KMS-11 (cell line): ENCODE data around the gene ZNF229.

Source experiments
- H2AFZ ChIP-seq: fragments of 200-600 bp; sonication (generic); 2 replicates; pipeline ENCODE4 v1.6.1; 2016; ENCODE audit warnings: antibody characterized with exemption, mixed run types, low read depth
- H3K27ac ChIP-seq: fragments of 200-600 bp; sonication (generic); 2 replicates; pipeline ENCODE4 v1.6.1; 2016; ENCODE audit warnings: mild to moderate bottlenecking, mixed run types
- H3K27me3 ChIP-seq: fragments of 200-600 bp; sonication (generic); 2 replicates; pipeline ENCODE4 v1.6.1; 2017; ENCODE audit warnings: mild to moderate bottlenecking, low read depth, mixed run types, moderate library complexity; ENCODE audit not compliant: insufficient read depth
- H3K36me3 ChIP-seq: fragments of 200-600 bp; sonication (generic); 2 replicates; pipeline ENCODE4 v1.6.1; 2017; ENCODE audit warnings: mild to moderate bottlenecking, mixed run types; ENCODE audit not compliant: insufficient read depth
- H3K4me1 ChIP-seq: fragments of 200-600 bp; sonication (generic); 2 replicates; pipeline ENCODE4 v1.6.1; 2016; ENCODE audit warnings: mild to moderate bottlenecking, low read depth, mixed run types; ENCODE audit not compliant: poor library complexity, severe bottlenecking
- H3K4me2 ChIP-seq: fragments of 200-600 bp; sonication (generic); 2 replicates; pipeline ENCODE4 v1.7.0; 2016; ENCODE audit warnings: mild to moderate bottlenecking, mixed run types
- H3K4me3 ChIP-seq: fragments of 200-600 bp; sonication (generic); IDR thresholded peaks from 2 replicates; pipeline ENCODE4 v1.6.1; 2017; ENCODE audit warnings: low read depth, low read length, mixed read lengths; ENCODE audit not compliant: insufficient read depth
- H3K79me2 ChIP-seq: fragments of 200-600 bp; sonication (generic); 2 replicates; pipeline ENCODE4 v1.6.1; 2016; ENCODE audit warnings: low read depth, mixed run types; ENCODE audit not compliant: insufficient read depth
- H3K9ac ChIP-seq: fragments of 200-600 bp; sonication (generic); 2 replicates; pipeline ENCODE4 v1.6.1; 2016; ENCODE audit warnings: mild to moderate bottlenecking, mixed run types
- H4K20me1 ChIP-seq: fragments of 200-600 bp; sonication (generic); 2 replicates; pipeline ENCODE4 v1.6.1; 2016; ENCODE audit warnings: mild to moderate bottlenecking, mixed run types; ENCODE audit not compliant: insufficient read depth
- TF ChIP-seq, protein P1 (sequence below): fragments of 200-600 bp; sonication (generic); conservative IDR thresholded peaks from 2 replicates; pipeline ENCODE4 v1.6.1; 2017; ENCODE audit warnings: low read depth, mild to moderate bottlenecking, antibody characterized with exemption, low read length, moderate library complexity, mixed read lengths

The ZNF229 gene

DNA sequence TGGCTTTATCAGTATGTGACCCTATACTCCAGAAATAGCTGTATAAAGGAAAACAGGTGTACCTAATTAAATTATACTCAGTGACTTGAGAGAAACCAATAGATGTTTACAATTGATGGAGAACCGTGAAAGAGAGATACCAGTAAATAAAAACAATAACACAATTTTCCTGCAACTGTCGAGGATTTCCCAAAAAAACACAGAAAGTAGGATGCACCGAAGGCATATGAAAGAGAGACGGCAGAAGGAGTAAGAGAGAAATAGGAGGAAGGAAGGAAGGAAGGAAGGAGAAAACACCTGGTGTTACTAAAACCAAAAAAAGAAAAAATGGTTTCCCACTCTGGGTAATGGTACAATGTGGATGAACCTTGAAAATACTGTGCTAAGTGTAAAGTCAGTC is 6.8 kb upstream of the ZNF229 start:
- Histone ChIP-seq H3K4me1 (no peaks in the 10 kb centered on the region), H2AFZ (no peak overlapping the region; the same call in 1 of the 2 replicates), H3K36me3 (no peaks in the 10 kb centered on the region), H3K4me2 (no peak overlapping the region), H3K27me3 (no peaks in the 10 kb centered on the region), H3K27ac (no peak overlapping the region), H3K79me2 (no peaks in the 10 kb centered on the region), H3K9ac (no peak overlapping the region), H4K20me1 (no peaks in the 10 kb centered on the region), H3K4me3 (no peak overlapping the region)
- TF ChIP-seq, protein P1, sequence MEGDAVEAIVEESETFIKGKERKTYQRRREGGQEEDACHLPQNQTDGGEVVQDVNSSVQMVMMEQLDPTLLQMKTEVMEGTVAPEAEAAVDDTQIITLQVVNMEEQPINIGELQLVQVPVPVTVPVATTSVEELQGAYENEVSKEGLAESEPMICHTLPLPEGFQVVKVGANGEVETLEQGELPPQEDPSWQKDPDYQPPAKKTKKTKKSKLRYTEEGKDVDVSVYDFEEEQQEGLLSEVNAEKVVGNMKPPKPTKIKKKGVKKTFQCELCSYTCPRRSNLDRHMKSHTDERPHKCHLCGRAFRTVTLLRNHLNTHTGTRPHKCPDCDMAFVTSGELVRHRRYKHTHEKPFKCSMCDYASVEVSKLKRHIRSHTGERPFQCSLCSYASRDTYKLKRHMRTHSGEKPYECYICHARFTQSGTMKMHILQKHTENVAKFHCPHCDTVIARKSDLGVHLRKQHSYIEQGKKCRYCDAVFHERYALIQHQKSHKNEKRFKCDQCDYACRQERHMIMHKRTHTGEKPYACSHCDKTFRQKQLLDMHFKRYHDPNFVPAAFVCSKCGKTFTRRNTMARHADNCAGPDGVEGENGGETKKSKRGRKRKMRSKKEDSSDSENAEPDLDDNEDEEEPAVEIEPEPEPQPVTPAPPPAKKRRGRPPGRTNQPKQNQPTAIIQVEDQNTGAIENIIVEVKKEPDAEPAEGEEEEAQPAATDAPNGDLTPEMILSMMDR = no peak

DNA sequence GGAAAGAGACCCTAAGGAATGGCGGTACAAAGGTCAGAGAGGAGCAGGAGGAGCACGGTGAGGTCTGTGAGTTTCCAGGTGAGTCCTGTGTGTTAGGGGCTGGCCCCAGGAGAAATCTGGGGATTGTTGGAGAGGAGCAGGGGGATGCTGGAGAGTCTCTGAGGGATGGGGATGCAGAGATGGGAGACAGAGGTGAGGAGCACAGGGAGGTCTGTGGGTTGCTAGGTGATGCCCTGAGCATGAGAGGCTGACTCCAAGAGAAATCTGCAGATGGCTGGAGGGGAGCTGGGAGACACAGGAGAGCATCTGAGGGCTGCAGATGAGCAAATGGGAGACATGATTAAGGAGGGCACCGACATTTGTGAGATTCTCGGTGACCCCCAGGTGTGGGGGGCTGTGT is 4.1 kb upstream of the ZNF229 start:
- H3K79me2 ChIP-seq = no peaks in the 10 kb centered on the region
- no peaks in the 10 kb centered on the region for H3K36me3 ChIP-seq
- no peaks in the 10 kb centered on the region for H3K4me1 ChIP-seq
- H2AFZ ChIP-seq = no peak overlapping the region
- no peaks in the 10 kb centered on the region for H3K27me3 ChIP-seq
- no peaks in the 10 kb centered on the region for H4K20me1 ChIP-seq
- H3K4me2 ChIP-seq = no peak overlapping the region
- no peak overlapping the region for H3K27ac ChIP-seq
- no peak overlapping the region for H3K9ac ChIP-seq
- H3K4me3 ChIP-seq = no peak overlapping the region
- TF ChIP-seq, protein P1 = no peak

DNA sequence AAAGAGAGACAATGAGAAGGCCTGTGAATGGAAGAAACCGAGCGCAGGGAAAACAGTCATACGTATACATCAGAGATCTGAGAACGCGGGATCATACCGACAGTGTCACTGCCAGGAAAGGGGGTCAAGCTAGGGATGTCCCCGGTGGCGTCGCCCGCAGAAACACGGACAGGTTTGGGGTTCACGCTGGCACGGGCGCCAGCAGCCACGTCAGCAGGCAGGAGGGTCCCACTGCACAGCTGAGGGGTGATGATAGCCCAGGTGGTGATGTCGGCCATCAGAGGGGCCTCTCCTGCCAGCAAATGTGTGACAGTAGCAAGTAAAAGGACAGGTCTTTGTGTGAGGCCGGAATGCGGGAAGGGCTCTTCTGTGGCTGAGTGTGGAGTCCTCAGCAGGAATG is 3.4 kb upstream of the ZNF229 start:
- TF ChIP-seq, protein P1 = no peak
- no peaks in the 10 kb centered on the region for H3K36me3 ChIP-seq
- H2AFZ ChIP-seq = no peak overlapping the region
- H3K4me2 ChIP-seq = no peak overlapping the region
- no peak overlapping the region for H3K9ac ChIP-seq
- no peak overlapping the region for H3K4me3 ChIP-seq
- no peaks in the 10 kb centered on the region for H3K27me3 ChIP-seq
- no peaks in the 10 kb centered on the region for H4K20me1 ChIP-seq
- no peaks in the 10 kb centered on the region for H3K79me2 ChIP-seq
- H3K27ac ChIP-seq = no peak overlapping the region
- H3K4me1 ChIP-seq = no peaks in the 10 kb centered on the region

DNA sequence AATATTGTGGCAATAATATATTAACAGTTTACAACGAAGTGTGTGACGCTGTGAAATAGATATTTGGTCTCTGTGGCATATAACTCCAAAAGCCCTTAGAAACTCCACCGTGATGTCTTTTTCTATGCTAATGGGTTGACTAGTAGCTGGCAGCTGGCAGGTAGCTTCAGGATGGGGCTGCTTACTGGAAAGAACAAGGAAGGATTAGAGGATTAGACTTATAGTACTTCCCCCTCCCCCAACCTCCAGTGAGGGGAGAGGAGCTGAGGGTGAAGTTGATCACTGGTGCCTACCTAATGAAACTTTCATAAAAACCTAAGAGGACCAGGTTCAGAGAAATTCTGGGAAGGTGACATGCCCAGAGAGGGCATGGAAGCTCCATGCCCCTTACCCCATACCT is 9.8 kb downstream of the ZNF229 start:
- TF ChIP-seq, protein P1 = no peak
- H4K20me1 ChIP-seq = no peaks in the 10 kb centered on the region
- no peaks in the 10 kb centered on the region for H3K36me3 ChIP-seq
- no peak overlapping the region for H3K4me2 ChIP-seq
- H3K27me3 ChIP-seq = no peaks in the 10 kb centered on the region
- H3K79me2 ChIP-seq = no peaks in the 10 kb centered on the region
- no peak overlapping the region for H3K27ac ChIP-seq
- H2AFZ ChIP-seq = no peak overlapping the region
- H3K9ac ChIP-seq = no peak overlapping the region
- H3K4me3 ChIP-seq = no peak overlapping the region
- no peaks in the 10 kb centered on the region for H3K4me1 ChIP-seq
